Activated T-helper 1 cell treated with anti-CD3 and anti-CD28 coated beads, Interleukin-2, amount 50 U/mL, for 16 hours (primary cell): ENCODE measurements around the gene SLC25A10.

Source experiments
- DNase-seq, 2 donors: peaks; one replicate each; pipeline ENCODE4 v3.0.0-alpha.2; 2020; ENCODE audit warnings: low read depth in 1 of 2, low spot score in 1 of 2

The SLC25A10 gene

DNA sequence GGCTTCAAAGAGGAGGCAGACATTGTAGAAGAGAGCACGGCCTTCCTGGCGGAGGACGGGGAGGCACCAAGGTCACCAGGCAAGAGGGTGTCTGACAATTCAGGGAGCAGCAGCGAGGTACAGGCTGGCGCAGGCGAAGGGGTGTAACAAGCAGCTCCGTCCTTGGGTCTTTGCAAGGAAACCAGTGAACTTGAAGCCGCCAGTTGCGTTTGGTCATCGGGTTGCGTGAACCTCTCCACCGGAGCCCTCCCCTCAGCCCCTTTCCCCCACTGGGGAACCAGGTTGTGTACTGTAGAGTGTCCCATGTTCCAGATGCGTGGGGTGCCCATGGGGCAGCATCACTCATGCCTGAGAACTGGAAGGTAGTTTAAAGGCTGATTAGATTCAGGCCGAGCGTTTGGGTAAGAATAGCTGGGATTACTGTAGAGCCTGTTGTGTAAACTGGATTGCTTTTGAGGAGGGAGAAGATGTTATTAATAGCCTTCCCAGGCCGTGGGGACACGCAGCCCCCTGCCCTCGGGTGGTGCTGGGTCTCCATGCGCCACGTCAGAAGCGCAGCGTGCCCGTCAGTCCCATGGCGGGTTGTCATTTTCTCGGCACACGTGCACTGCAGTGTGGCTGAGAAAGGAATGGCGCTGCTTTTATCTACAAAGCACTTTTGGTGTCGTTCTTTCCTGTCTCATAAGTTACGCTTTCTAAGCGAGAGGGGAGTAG lies 6.4 kb upstream of the SLC25A10 start:
- DNase-seq = no peak

DNA sequence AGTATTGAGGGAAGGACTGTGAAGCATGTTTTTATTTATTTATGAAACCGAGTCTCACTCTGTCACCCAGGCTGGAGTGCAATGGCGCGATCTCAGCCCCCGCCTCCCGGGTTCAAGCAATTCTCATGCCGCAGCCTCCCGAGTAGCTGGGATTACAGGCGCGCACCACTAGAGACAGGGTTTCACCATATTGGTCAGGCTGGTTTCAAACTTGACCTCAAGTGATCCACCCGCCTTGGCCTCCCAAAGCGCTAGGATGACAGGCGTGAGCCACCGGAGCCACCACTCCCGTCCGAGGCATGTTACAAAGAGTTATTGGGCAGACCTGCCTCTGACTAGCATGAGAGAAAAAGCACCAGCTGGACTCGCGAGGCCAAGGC lies 5.9 kb upstream of the SLC25A10 start:
- no peak for DNase-seq

DNA sequence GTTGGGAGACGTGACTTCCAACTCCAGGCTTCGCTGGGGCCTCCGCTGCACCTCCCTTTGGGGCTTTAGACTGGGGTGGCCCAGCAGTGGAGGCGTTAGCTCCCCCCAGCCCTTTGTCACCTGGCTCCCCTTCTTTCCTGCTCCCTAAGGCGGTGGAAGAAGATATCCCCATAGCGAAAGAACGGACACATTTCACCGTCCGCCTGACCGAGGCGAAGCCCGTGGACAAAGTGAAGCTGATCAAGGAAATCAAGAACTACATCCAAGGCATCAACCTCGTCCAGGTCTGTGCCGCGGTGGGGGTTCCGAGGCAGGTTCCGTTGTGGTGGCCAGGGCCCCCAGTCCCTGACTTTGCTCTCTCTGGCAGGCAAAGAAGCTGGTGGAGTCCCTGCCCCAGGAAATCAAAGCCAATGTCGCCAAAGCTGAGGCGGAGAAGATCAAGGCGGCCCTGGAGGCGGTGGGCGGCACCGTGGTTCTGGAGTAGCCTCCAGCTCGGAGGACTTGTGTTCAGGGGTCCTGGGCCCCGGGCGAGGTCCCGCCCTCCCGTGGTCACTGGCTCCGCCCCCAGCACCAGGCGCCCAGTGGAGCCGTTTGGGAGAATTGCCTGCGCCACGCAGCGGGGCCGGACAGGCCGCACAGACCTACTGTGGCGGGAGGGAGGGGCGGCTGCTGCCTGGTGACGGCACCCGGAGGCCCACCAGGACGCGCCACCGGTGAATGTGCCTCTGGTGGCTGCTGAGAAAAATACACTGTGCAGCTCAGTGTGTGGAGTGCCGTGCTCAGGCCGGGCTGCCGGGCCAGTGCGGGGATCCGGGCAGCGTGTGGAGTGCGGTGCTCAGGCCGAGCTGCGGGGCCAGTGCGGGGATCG lies 5.1 kb upstream of the SLC25A10 start:
- no peak for DNase-seq

DNA sequence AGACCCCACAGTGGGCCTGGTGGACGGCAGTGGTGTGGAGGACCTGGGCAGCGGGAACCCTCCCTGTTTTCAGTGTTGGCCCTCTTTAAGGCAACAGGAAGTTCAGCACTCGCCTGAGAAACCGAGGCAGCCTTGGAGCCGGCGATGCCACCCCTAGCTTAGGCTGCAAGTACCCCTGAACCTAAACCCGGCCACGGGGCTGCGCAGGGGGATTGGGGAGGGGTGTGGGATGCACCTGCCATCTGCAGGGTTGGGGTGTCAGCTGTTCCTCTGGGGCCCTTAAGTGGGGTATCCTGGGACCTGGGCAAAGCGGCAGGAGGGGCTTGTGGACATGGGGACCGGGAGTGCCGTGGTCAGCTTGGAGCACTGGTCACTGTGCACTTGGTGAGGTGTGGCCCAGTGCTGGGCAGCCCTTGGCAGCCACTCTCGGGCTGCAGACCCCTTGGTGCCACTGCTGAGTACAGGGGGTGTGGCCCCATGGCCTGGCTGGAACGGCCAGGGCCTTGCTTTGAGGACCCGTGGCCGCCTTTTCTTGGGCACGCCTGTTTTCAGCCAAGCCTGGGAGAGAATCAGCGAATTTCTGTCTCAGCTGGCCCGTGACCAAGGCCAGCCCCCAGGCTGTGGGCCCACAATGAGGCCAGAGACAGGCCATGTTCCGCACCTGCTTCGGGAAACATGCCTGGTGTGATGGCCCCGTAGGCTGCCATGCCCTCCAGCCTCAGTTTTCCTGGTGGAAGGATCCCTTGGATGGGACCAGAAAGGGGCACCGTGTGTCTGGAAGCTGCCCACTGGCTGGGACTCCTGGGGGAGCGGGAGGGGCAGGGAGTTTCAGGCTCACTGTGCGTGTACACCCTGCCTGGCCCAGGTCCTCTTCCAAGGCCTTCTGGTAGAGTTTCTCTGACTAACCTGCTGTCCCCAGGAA lies 4.1 kb upstream of the SLC25A10 start:
- DNase-seq = no peak

DNA sequence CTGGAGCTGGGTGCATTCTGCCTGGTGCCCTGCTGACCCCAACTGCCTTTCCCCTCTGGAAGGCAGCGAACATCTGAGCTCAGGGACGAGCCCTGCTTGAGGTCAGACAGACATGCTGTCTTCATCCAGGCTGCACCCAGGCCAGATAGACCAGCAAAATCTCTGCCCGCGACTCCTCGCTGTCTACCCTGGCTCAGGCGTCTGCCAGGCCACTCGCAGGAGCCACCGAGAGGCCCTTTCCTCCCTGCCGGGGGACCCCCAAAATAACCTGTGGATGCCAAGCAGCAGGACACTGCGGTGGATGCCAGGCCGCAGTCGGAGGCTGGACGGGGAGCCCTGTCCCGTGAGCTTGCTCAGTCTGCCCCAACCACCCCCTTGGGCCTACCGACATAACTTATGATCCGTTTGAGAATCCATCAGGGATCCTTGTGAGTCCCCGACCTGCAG lies 3.3 kb upstream of the SLC25A10 start:
- DNase-seq = no peak

DNA sequence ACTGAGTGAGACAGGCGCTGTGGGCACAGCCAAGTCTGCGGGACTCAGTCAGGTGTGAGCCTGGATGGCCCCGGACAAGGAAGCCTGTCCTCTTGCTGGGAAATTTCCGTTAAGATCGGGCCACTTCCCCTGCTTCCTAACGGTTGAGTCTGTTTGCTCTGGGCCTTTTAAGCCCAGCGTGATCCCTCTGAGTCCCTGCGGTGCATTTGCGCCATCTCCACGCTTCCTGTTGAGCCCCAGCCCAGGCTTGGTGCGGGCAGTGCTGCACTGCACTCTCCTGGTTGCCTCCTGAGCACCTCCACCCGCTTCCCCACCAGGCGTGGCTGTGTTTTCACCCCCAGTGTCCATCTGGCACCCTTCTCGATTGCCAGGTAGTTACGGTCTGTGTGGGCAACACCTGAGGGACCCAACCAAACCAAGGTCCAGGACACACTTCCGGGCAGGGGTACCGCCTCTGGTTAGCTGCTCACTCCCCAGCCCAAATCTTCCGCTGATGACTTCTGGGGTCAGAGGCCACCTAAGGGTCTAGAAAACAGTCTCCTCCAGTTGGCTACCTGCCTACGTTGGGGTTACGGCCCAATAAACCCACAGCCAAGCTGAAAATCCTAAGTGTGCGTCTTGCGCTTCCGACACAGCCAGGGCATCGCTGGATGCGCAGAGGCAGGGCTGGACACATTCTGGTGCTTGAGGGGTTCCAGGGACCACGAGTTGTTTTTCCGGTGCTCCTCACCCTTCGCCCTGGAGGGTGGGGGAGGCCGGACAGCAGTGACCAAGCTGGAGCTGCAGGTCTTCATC lies 1.4 kb upstream of the SLC25A10 start:
- no peak for DNase-seq

DNA sequence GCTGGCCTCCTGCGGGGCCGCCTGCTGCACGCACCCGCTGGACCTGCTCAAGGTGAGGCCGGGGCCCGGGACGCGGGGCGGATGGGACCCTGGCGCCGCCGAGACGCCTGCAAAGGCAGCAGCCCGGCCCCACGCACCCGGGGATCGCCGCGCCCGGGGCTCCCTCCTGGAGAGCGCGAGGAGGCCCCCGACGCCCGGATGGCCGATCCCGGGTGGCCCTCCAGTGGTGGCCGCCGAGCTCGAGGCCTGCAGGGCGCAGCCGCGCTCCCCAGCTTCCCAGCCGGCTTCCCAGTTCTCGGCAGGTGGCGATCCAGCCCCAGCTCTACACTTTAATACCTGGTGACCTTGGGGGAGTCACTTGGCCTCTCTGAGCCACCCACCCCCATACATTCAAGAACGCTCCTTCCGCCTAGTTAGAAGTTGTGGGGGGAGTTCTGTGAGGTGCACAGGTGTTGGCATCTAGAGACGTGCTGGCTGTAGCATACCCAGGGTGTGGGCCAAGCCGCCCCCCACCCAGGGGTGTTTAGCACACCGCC lies 452 bp downstream of the SLC25A10 start:
- no peak for DNase-seq

DNA sequence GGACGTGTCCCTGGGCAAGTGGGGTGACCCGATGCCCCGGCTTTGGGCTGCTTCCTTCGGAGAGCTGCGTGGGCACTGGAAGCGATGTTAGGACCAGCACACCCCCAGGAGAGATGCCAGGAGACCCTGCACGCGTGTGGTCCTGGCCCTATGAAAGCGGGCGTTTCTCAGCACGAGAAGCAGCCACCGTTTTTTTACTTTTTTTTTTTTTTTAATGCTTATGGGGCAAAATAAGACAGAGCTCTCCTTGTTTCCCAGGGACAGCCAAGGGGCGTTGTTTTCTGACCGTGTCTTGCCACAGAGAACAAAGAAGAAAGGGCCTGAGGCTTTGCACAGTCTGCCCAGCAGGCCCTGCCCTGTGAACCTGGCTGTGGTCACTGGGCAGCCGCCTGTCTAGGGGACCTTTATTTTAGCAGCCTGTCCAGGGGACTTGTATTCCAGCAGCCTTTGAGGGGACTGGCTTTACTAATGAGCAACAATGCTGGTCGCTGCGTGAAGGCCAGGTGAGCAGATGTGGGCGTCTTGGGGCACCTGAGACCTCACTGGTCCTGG lies 996 bp downstream of the SLC25A10 start:
- no peak for DNase-seq

DNA sequence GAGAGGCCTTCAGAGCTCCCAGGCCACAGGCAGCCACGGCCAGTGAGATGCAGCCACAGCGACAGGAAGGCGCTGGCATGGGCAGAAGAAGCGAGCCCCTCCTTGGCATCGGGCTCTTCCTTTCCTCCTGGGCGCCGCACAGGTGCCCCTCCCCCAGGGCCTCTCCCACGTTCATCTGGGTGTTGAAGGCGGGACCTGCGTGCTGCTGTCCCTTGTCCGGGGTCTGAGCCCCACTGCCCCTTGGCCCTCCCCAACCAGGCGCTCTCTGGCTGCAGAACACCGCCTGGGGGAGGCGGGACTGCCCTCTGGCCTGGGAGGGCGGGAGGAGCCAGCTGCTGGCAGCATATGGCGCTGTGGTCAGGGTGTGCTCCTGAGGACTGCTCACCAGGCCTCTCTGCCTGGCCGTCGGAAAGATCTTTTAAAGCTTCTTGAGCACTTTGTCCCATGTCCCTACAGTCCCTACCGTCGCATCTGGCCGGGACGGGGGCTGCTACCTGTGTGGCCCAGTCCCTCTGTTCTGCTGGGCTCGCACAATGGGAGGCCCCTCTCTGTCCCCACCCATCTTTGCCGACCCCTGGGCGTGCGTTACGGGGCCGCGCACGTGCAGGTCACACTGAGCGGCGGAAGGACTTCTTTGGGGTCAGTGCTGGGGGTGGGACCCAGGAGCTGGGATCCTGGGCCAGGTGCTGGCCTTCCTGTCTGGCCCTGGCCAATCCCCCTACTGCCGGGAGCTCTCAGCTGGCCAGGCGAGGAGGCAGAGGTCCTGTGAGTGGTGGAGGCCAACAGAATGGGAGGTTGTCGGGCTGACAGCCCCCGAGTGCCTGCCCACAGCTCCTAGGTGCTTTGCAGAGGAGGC lies 1.7 kb downstream of the SLC25A10 start:
- no peak for DNase-seq

DNA sequence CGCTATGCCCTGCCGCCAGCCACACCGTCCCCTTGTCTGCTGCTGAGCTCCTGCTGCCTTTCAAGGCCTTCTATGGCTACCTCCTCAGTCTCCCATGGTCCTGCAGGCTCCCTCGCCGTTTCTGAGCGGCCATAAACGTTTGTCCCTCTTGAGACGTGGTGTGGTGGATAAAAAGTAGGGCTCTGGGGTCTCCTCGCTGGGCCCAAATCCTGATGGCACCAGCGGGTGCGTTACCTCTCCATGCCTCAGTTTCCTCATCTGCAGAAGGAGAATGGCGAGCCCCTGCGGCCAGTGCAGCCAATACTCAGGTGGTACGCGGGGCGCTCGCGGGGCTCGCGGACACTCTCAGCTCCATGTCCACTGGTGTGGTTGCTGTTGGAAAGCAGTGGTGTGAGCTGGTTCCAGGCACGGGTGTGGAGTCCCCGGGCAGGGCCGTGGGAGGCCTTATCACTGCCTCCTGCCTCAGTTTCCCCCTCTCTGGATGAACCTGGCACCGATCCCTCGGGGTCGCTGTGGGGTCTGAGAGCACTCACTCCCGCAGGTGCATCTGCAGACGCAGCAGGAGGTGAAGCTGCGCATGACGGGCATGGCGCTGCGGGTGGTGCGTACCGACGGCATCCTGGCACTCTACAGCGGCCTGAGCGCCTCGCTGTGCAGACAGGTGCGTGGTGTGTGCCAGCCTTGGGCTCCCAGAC lies 2.5 kb downstream of the SLC25A10 start:
- DNase-seq = no peak

DNA sequence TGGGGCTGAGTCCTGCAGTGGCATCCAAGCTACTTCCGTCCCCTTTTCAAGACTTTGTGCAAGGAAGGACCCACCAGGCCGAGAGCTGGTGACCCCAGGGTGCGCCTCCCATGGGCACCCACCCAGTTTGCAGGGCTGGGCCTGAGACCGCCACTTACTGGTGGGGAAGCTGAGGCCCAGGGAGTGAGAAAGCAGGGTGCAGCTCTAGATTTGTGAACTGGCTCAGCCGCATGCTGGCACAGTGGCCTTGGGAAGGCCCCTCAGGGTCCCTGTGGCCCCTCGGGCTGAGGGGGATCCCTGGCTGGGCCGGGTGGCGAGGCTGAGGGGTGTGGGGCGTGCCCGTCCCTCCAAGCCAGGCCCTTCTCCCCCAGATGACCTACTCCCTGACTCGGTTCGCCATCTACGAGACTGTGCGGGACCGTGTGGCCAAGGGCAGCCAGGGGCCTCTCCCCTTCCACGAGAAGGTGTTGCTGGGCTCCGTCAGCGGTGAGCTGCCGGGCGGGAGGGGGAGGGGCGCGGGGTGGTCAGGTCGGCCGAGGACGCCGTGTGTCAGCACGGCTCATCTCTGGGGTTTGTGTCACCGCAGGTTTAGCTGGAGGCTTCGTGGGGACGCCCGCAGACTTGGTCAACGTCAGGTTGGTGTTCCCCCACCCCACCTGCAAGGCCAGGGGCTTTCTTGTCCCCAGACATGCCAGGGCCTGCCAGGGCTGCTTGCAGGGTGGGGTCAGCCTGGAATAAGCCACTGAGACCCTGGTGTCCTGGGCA lies 3.2 kb downstream of the SLC25A10 start:
- no peak for DNase-seq

DNA sequence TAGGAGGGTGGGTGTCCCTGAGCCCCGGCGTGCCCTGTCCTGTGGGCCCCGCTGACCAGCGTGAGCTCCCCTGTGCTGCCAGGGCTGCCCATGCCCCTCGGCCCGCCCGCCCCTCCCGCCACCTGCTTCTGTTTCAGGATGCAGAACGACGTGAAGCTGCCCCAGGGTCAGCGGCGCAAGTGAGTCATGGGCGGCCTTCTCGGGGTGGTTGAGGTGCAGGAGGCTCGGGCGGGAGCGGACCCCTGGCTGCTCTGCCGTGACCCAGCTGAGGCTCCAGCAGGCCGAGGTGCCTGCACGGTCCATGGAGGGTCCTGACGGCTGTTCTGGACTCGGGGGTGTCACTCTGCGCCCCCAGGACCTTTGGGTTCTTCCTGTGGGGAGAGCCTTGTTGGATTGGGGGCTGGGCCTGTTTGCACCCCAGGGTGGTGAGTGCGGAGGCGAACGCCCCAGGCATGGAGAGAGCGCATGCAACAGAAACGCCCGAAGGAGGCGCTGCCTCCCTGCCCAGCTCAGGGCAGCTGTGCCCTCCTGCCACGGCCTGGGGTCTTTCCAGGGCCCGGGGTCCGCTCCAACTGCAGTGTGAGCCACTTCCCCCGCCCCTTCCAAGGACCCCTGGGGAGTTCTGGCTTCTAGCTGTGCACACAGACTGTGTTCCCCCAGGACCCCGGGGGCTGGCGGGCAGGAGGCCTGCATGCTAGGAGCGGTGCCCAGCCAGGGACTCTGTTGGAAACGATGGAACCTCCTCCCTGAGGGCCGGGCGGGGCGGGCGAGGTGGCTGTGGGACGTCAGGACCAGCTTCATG lies 4.0 kb downstream of the SLC25A10 start:
- no peak for DNase-seq

DNA sequence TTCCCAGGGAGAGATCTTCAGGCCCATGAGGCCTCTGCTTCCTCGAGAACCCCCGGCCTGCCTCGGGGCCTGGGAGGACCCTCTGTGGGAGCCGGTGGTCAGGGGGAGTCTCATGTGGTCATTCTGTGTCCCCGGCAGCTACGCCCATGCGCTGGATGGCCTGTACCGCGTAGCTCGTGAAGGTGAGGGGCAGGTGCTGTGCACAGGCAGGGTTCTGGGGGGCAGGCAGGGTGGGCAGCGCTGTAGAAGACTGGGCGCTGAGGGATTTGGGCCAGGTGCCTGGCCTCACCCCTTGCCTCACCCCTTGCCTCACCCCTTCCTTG lies 4.6 kb downstream of the SLC25A10 start:
- no peak for DNase-seq

DNA sequence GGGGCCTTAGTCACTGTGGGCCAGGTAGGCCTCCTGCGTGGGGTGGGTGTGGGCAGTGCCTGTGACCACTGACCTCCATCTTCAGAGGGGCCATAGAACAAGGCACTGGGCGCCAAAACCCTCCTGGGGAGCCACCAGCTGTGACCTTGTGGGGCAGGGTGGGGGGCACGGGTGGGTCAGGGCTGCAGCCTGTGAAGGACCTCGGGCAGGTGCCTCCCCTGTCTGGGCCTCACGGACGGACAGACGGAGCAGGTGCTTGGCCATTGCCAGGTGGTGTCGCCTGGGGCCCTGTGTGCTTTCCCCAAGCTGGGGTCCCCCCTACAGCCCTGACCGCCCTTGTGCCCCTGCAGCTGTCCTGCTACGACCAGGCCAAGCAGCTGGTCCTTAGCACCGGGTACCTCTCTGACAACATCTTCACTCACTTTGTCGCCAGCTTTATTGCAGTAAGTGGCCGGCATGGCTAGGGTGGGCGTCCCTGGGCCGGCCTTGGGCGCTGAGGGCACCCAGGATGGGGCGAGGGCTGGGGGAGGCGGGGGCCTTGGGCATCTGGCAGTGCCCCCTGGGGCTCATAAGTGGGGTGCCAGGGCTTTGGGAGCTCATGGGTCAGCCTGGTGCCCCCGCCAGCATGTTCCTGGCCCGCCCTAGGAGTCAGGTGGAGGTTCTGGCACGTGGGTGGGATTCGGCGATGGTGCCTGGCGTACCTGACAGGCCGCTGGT lies 5.1 kb downstream of the SLC25A10 start:
- DNase-seq = no peak

DNA sequence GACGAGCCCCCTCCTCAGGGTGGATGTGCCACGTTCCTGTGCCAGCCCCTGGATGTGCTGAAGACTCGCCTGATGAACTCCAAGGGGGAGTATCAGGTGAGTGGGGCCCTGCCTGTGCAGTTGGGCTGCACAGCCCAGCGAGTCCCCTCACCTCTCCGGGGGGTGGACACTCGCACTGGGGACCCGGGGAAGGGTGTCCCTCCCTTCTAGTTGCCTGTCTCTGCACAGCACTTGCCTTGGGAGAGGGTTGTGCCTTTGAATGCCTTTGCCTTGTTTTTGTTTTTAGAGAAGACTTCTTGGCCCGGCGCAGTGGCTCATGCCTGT lies 5.6 kb downstream of the SLC25A10 start:
- no peak for DNase-seq

DNA sequence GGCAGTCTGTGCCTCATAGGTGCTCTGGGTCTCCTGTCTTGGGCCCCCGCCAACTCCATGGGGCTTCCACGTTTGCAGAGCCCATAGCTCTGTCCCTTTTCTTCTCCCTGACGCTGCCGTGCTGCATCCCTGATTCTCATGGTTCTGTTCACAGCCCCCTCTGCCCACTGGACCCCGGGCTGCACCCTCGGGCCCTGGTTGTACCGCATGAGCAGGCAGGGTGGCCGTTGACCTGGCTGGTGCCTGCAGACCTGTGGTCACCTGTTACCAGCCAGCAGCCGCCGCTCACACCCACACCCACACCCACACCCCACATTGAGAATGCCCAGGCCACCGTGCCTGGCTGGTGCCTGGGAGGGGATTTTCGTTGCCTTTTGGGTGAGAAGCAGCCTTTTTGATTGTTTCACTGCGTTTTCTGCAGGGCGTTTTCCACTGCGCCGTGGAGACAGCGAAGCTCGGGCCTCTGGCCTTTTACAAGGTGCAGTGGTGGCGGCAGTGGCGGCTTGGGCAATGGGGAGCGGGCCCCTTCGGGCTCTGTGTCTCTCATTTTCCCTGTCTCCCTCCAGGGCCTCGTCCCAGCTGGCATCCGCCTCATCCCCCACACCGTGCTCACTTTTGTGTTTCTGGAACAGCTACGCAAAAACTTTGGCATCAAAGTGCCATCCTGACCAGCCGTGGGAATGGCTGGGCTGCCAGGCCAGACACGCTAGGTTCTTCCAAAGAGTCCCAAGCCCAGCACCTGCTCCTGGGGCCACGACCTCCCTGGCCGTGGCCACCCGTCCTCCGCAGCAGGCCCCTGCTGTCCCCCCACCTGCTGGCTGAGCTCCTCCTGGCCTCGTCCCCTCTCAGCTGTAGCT lies 7.6 kb downstream of the SLC25A10 start:
- DNase-seq = no peak
